ENCODE measurements around the gene HERC2.
"Not testable (repeated sequence)": the region's sequence is repeated elsewhere in the genome, so short reads cannot be mapped to it uniquely, and the experiment has no call there.

The HERC2 gene

GRCh38 chr15:28221696-28222095 is 100.3 kb downstream of the HERC2 start:
- H3K4me3 ChIP-seq (ENCODE audit: low read length); H3K27ac ChIP-seq (ENCODE audit: low read depth, low read length); H3K4me1 ChIP-seq (ENCODE audit: insufficient read depth, low read length); H3K9ac ChIP-seq (ENCODE audit: low read depth, low read length); H3K9me3 ChIP-seq (ENCODE audit: insufficient read depth, low read depth, low read length); H3K27me3 ChIP-seq (ENCODE audit: insufficient read depth, low read length): not testable (repeated sequence)
- 100% methylated on average over 2 of the region's 4 CpGs for WGBS
- peaks cover 45% of the 10 kb centered on the region for H3K36me3 ChIP-seq (ENCODE audit: insufficient read depth, low read length)

GRCh38 chr15:28219116-28219515 is 102.9 kb downstream of the HERC2 start:
- no peak overlapping the region for H3K27ac ChIP-seq (ENCODE audit: low read depth, low read length)
- H3K36me3 ChIP-seq (ENCODE audit: insufficient read depth, low read length), result peaks cover 50% of the 10 kb centered on the region
- H3K4me3 ChIP-seq (ENCODE audit: low read length), result no peak overlapping the region
- no peak overlapping the region for H3K9ac ChIP-seq (ENCODE audit: low read depth, low read length)
- 96% methylated on average over 10 of the region's 10 CpGs for WGBS
- H3K4me1 ChIP-seq (ENCODE audit: insufficient read depth, low read length), result no peaks in the 10 kb centered on the region
- no peaks in the 10 kb centered on the region for H3K27me3 ChIP-seq (ENCODE audit: insufficient read depth, low read length)
- no peaks in the 10 kb centered on the region for H3K9me3 ChIP-seq (ENCODE audit: insufficient read depth, low read depth, low read length)

DNA sequence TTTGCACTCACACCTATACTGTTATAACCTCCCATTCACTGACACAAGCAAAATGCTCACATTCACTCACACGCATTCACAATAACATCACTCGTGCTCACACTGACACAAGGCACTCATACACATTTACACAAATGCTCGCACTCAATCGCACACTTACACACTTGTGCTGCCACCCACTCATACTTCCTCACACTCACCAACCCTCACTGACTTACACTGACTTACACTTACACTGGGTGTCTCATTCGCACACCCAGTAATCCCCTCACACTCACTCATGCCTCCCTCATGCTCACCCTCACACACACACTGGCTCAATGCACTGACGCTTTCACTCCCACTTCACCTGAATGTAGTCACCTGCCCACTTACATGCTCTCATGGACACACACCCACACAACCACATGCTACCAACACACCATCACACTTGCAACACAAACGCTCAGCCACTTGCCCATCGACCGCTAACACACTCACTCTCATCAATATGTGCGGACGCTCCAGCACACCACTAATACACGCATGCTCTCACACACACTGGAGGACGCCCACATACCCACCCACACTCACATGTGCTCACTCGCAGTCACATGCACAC is 104.9 kb downstream of the HERC2 start:
- H3K27ac ChIP-seq (ENCODE audit: low read depth, low read length); H3K9ac ChIP-seq (ENCODE audit: low read depth, low read length); H3K27me3 ChIP-seq (ENCODE audit: insufficient read depth, low read length); H3K4me1 ChIP-seq (ENCODE audit: insufficient read depth, low read length); H3K4me3 ChIP-seq (ENCODE audit: low read length); H3K9me3 ChIP-seq (ENCODE audit: insufficient read depth, low read depth, low read length): not testable (repeated sequence)
- peaks cover 54% of the 10 kb centered on the region for H3K36me3 ChIP-seq (ENCODE audit: insufficient read depth, low read length)
- WGBS, result 96% methylated on average over 14 of the region's 14 CpGs

DNA sequence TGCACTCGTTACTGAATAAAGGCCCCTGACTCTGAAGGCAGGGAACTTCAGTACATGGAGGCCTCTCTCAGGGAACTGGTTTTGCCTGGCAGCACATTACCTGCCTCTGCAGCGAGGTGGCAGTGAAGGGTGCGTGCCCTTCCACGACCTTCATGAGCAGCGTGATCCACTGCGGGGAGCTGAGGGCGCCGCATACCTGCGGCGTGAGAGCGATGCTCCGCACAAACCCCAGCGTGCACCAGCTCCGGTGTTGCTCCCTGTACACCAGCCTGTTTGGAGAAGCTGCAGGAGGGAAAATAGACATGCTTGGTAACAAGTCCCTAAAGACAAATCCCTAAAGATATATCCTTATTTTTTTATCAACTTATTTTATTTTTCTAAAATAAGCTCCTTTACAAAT is 106.5 kb downstream of the HERC2 start:
- 96% methylated on average over 12 of the region's 14 CpGs for WGBS

DNA sequence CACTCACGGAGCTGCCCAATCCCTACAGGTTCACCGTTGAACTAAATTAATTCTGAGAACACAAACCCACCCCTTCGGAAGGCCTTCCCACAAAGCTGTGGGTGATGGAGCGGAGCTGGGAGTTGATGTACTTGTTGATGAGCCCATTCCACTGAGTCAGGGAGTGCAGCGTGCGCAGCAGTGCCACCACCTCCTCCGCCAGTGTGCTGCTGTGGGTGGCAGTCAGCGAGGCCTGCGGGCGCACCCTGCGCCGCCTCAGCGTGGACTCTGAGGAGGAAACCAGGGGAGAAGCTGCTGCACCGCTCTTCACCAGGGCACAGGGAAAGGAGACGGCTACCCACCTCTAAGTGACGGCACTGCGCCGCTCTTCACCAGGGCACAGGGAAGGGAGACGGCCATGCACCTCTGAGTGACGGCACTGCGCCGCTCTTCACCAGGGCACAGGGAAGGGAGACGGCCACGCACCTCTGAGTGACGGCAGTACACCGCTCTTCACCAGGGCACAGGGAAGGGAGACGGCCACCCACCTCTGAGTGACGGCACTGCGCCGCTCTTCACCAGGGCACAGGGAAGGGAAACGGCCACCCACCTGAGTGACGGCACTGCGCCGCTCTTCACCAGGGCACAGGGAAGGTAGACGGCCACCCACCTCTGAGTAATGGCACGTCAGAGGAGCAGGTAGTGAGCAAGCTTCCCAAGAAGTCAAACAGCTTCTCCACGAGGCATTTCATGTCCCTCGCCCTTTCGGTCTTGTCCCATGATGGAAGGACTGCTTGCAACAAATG is 107.8 kb downstream of the HERC2 start:
- H3K4me1 ChIP-seq (ENCODE audit: insufficient read depth, low read length); H3K9ac ChIP-seq (ENCODE audit: low read depth, low read length); H3K4me3 ChIP-seq (ENCODE audit: low read length); H3K9me3 ChIP-seq (ENCODE audit: insufficient read depth, low read depth, low read length); H3K27me3 ChIP-seq (ENCODE audit: insufficient read depth, low read length); H3K27ac ChIP-seq (ENCODE audit: low read depth, low read length): not testable (repeated sequence)
- WGBS, result 96% methylated on average over 39 of the region's 39 CpGs
- H3K36me3 ChIP-seq (ENCODE audit: insufficient read depth, low read length), result peaks cover 53% of the 10 kb centered on the region

More for the DNA sequence above, 106.5 kb downstream of the HERC2 start:
- H3K4me3 ChIP-seq (ENCODE audit: low read length); H3K9me3 ChIP-seq (ENCODE audit: insufficient read depth, low read depth, low read length); H3K27ac ChIP-seq (ENCODE audit: low read depth, low read length); H3K4me1 ChIP-seq (ENCODE audit: insufficient read depth, low read length); H3K9ac ChIP-seq (ENCODE audit: low read depth, low read length); H3K27me3 ChIP-seq (ENCODE audit: insufficient read depth, low read length): not testable (repeated sequence)
- H3K36me3 ChIP-seq (ENCODE audit: insufficient read depth, low read length), result peaks cover 57% of the 10 kb centered on the region

- H3K27ac ChIP-seq (ENCODE audit: low read depth, low read length); H3K9ac ChIP-seq (ENCODE audit: low read depth, low read length); H3K4me1 ChIP-seq (ENCODE audit: insufficient read depth, low read length); H3K4me3 ChIP-seq (ENCODE audit: low read length); H3K9me3 ChIP-seq (ENCODE audit: insufficient read depth, low read depth, low read length); H3K27me3 ChIP-seq (ENCODE audit: insufficient read depth, low read length): not testable (repeated sequence)
- WGBS, result 98% methylated on average over 5 of the region's 8 CpGs
- H3K36me3 ChIP-seq (ENCODE audit: insufficient read depth, low read length), result peaks cover 45% of the 10 kb centered on the region
Measured at GRCh38 chr15:28213393-28213792, 108.6 kb downstream of the HERC2 start.

GRCh38 chr15:28208583-28208982 is 113.4 kb downstream of the HERC2 start:
- Histone ChIP-seq H3K36me3 (ENCODE audit: insufficient read depth, low read length) (peaks cover 26% of the 10 kb centered on the region), H3K27ac (ENCODE audit: low read depth, low read length) (no peak overlapping the region), H3K9ac (ENCODE audit: low read depth, low read length) (no peak overlapping the region), H3K9me3 (ENCODE audit: insufficient read depth, low read depth, low read length) (no peaks in the 10 kb centered on the region), H3K4me3 (ENCODE audit: low read length) (no peak overlapping the region), H3K27me3 (ENCODE audit: insufficient read depth, low read length) (no peaks in the 10 kb centered on the region), H3K4me1 (ENCODE audit: insufficient read depth, low read length) (no peaks in the 10 kb centered on the region)
- 85% methylated on average over 6 of the region's 6 CpGs for WGBS

GRCh38 chr15:28205640-28206039 is 116.3 kb downstream of the HERC2 start:
- not testable (repeated sequence) for H3K27me3 ChIP-seq (ENCODE audit: insufficient read depth, low read length); H3K27ac ChIP-seq (ENCODE audit: low read depth, low read length); H3K4me1 ChIP-seq (ENCODE audit: insufficient read depth, low read length); H3K9me3 ChIP-seq (ENCODE audit: insufficient read depth, low read depth, low read length); H3K9ac ChIP-seq (ENCODE audit: low read depth, low read length); H3K4me3 ChIP-seq (ENCODE audit: low read length)
- no CpG with 5 or more reads among the region's 10 CpGs for WGBS
- H3K36me3 ChIP-seq (ENCODE audit: insufficient read depth, low read length), result peaks cover 26% of the 10 kb centered on the region

DNA sequence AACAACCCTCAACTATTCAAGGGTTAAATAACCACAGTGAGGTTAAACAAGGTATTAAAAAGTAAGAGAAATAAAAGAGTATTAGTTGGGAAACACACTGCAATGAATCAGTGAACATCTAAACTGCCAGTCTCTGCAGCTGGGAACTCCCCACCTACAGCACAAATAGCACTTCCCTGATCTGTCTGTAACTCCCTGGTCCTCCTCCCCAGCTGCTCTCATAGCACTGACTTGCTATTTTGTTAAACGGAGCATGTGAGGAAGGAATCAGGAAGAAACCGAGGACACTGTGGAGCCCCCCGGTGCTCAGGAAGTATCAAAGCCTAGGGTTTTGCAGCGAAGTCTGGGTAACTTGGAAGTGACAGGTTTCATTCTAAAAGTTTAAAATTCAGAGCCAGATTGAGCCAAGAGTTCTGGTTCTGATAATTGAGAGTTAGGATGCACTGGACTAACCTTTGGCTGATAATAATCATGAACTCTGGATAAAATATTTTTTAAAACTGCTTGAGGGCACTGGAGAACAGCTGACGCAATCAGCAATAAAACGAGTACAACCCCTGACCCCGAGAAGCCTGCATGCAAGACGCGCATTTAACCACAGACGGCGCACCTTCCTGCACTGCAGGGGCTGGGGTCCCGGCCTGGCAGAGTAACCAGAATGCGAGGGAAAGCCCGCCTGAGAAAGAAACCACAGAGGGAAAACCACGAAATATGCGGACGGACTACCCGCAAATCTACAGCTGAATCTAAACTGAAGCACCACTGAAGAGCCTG is 118.7 kb downstream of the HERC2 start:
- not testable (repeated sequence) for H3K27me3 ChIP-seq (ENCODE audit: insufficient read depth, low read length); H3K9ac ChIP-seq (ENCODE audit: low read depth, low read length); H3K27ac ChIP-seq (ENCODE audit: low read depth, low read length); H3K4me3 ChIP-seq (ENCODE audit: low read length); H3K4me1 ChIP-seq (ENCODE audit: insufficient read depth, low read length); H3K9me3 ChIP-seq (ENCODE audit: insufficient read depth, low read depth, low read length)
- 91% methylated on average over 10 of the region's 18 CpGs for WGBS
- peaks cover 31% of the 10 kb centered on the region for H3K36me3 ChIP-seq (ENCODE audit: insufficient read depth, low read length)

GRCh38 chr15:28202124-28202523 is 119.9 kb downstream of the HERC2 start:
- not testable (repeated sequence) for H3K9ac ChIP-seq (ENCODE audit: low read depth, low read length); H3K27me3 ChIP-seq (ENCODE audit: insufficient read depth, low read length); H3K9me3 ChIP-seq (ENCODE audit: insufficient read depth, low read depth, low read length); H3K4me3 ChIP-seq (ENCODE audit: low read length); H3K4me1 ChIP-seq (ENCODE audit: insufficient read depth, low read length); H3K27ac ChIP-seq (ENCODE audit: low read depth, low read length)
- whole genome bisulfite sequencing, result 91% methylated on average over 6 of the region's 23 CpGs
- H3K36me3 ChIP-seq (ENCODE audit: insufficient read depth, low read length), result peaks cover 41% of the 10 kb centered on the region

DNA sequence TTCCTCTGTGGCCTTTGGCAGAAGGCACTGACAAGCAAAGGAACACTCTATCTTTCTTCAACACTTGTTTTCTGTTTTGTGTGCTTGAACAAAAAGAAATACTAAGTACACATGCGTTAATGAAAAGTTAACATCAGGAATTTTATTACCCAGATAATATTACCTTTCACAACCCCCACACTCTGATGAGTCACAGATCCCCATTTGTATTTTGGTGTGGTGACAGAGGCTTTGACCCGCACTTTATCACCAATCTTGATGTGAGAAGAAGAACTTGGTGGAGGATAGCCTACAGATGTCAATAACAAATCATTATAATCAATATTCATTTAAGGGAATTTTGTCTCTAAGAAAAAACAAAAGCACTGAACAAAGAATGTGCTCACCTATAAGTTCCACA is 123.8 kb downstream of the HERC2 start:
- H3K27ac ChIP-seq (ENCODE audit: low read depth, low read length); H3K4me1 ChIP-seq (ENCODE audit: insufficient read depth, low read length); H3K9me3 ChIP-seq (ENCODE audit: insufficient read depth, low read depth, low read length); H3K4me3 ChIP-seq (ENCODE audit: low read length); H3K9ac ChIP-seq (ENCODE audit: low read depth, low read length); H3K27me3 ChIP-seq (ENCODE audit: insufficient read depth, low read length): not testable (repeated sequence)
- WGBS, result no CpG with 5 or more reads among the region's 2 CpGs
- H3K36me3 ChIP-seq (ENCODE audit: insufficient read depth, low read length), result peaks cover 58% of the 10 kb centered on the region
